Mesendoderm (in vitro differentiated cells): ENCODE measurements around the gene UBE2L6. TPM values are rescaled to one million over a fixed set of nuclear protein-coding genes. Genes with fewer than 3 reads are reported as not detected.

Source experiments
- small RNA-seq: library from polyadenylated mRNA; stranded (forward); fragments of <200 nt; extraction: miRNeasy Mini kit (QIAGEN cat#:217004); gene quantifications from one replicate; pipeline ENCODE3, GENCODE V24; 2013; ENCODE audit not compliant: insufficient read depth

The UBE2L6 gene

Small RNA genes within 50 kb of the gene (small RNA-seq; reads per million reads assigned to genes)
- gene RN7SL605P = not detected
